K562 (cell line): Measurements from ENCODE around the gene COPB2. TPM values are rescaled to one million over a fixed set of nuclear protein-coding genes. Genes with fewer than 3 reads are reported as not detected.

Experiments
- CTBP1 ChIP-seq: fragments of 450-650 bp; IDR thresholded peaks from 2 replicates; pipeline ENCODE4 v1.6.1; 2016; ENCODE audit warnings: borderline replicate concordance
- FOXK2 ChIP-seq, 2 experiments: fragments of 450-650 bp; IDR thresholded peaks in 1 of 2; conservative IDR thresholded peaks in 1 of 2; 2 replicates each; pipeline ENCODE4 v1.6.1; 2016; ENCODE audit warnings: low read depth in 2 of 2, mild to moderate bottlenecking in 1 of 2
- GABPA ChIP-seq: fragments of 200-800 bp; sonication (Bioruptor generic); conservative IDR thresholded peaks from 2 replicates; pipeline ENCODE4 v1.6.1; 2016; ENCODE audit warnings: low read depth, missing genetic modification characterization, missing compliant biosample characterization
- HCFC1 ChIP-seq: IDR thresholded peaks from 2 replicates; pipeline ENCODE4 v1.6.1; 2012; ENCODE audit warnings: low read depth, low read length, improper control_type of control experiment
- ILF3 ChIP-seq: fragments of 450-650 bp; IDR thresholded peaks from 2 replicates; pipeline ENCODE4 v1.6.1; 2018; ENCODE audit warnings: antibody characterized with exemption, mild to moderate bottlenecking, moderate library complexity, borderline replicate concordance
- LCOR ChIP-seq: sonication (generic); formaldehyde crosslinking; IDR thresholded peaks from 2 replicates; pipeline ENCODE4 v1.8.0; 2022; ENCODE audit warnings: mild to moderate bottlenecking, missing genetic modification reagents
- LEF1 ChIP-seq: fragments of 450-650 bp; IDR thresholded peaks from 2 replicates; pipeline ENCODE4 v1.6.1; 2016; ENCODE audit warnings: mild to moderate bottlenecking
- MTF1 ChIP-seq: fragments of 250-450 bp; sonication (Bioruptor Pico); IDR thresholded peaks from 2 replicates; pipeline ENCODE4 v1.9.0; 2021; ENCODE audit warnings: moderate library complexity, mild to moderate bottlenecking, inconsistent platforms, borderline replicate concordance
- PHF8 ChIP-seq: fragments of 200-600 bp; sonication (generic); IDR thresholded peaks from 2 replicates; pipeline ENCODE4 v1.6.1; 2012; ENCODE audit warnings: mixed run types, mild to moderate bottlenecking, inconsistent platforms, low read length, moderate library complexity, borderline replicate concordance
- POLR2AphosphoS2 ChIP-seq: IDR thresholded peaks from 2 replicates; pipeline ENCODE4 v1.6.1; 2012; ENCODE audit warnings: low read length, improper control_type of control experiment
- RBM34 ChIP-seq: fragments of 200-400 bp; formaldehyde crosslinking; IDR thresholded peaks from 2 replicates; pipeline ENCODE4 v1.6.1; 2018; ENCODE audit warnings: low read length, borderline replicate concordance; ENCODE audit not compliant: insufficient read depth
- SNRNP70 ChIP-seq: fragments of 200-400 bp; formaldehyde crosslinking; optimal IDR thresholded peaks from 2 replicates; pipeline ENCODE3; 2017; ENCODE audit warnings: low read depth, low read length
- TEAD2 ChIP-seq: fragments of 450-650 bp; IDR thresholded peaks from 2 replicates; pipeline ENCODE4 v1.6.1; 2016; ENCODE audit warnings: missing genetic modification characterization, control low read depth, missing compliant biosample characterization
- TFAM ChIP-seq: fragments of 250-450 bp; sonication (Bioruptor Pico); conservative IDR thresholded peaks from 2 replicates; pipeline ENCODE4 v1.5.0; 2021; ENCODE audit warnings: mild to moderate bottlenecking, moderate library complexity
- ZC3H11A ChIP-seq: IDR thresholded peaks from 2 replicates; pipeline ENCODE4 v1.6.1; 2012; ENCODE audit warnings: low read depth, low read length, improper control_type of control experiment
- ZNF133 ChIP-seq: fragments of 250-450 bp; sonication (Bioruptor Pico); IDR thresholded peaks from 2 replicates; pipeline ENCODE4 v1.4.0; 2020; ENCODE audit warnings: mild to moderate bottlenecking
- ZNF212 ChIP-seq: fragments of 450-650 bp; formaldehyde crosslinking; IDR thresholded peaks from 2 replicates; pipeline ENCODE4 v1.4.0; 2020; ENCODE audit warnings: mild to moderate bottlenecking
- polyA plus RNA-seq, 8 experiments: library from polyadenylated mRNA; depleted of rRNA in 4 of 8; stranded (reverse) in 5 of 8; unstranded in 3 of 8; fragments of >200 nt; fragmentation: Nextera tagmentation in 2 of 8; fragmentation: Illumina TruSeq in 1 of 8; extraction: Ambion mirVana in 2 of 8; extraction: Trizol in 1 of 8; gene quantifications; 2 replicates each; pipeline versions ENCODE4 v1.2.1 to v1.2.3, GENCODE V29; 2011 to 2014; ENCODE audit warnings: inconsistent platforms in 1 of 8, missing spikeins in 1 of 8
- total RNA-seq, 7 experiments: library from RNA; depleted of rRNA in 6 of 7; stranded (reverse); fragments of >200 nt in 6 of 7; fragmentation: Illumina TruSeq in 2 of 7; extraction: Trizol in 2 of 7; gene quantifications; 2 replicates each; pipeline versions ENCODE4 v1.2.1 to v1.2.3, GENCODE V29; 2011 to 2021; ENCODE audit warnings: low replicate concordance in 1 of 7
- TF ChIP-seq, protein P1 (sequence below): fragments of 450-650 bp; IDR thresholded peaks from 2 replicates; pipeline ENCODE4 v1.6.1; 2016; ENCODE audit warnings: mild to moderate bottlenecking
- TF ChIP-seq, protein P2 (sequence below): sonication (generic); formaldehyde crosslinking; IDR thresholded peaks from 2 replicates; pipeline ENCODE4 v1.8.1; 2023; ENCODE audit warnings: mild to moderate bottlenecking, missing genetic modification reagents
- TF ChIP-seq, protein P3 (sequence below): IDR thresholded peaks from 3 replicates; pipeline ENCODE4 v1.6.1; 2011; ENCODE audit warnings: borderline replicate concordance, mild to moderate bottlenecking; ENCODE audit not compliant: insufficient read length, insufficient read depth
- TF ChIP-seq, protein P4 (sequence below): fragments of 450-650 bp; conservative IDR thresholded peaks from 2 replicates; pipeline ENCODE4 v1.6.1; 2016; ENCODE audit warnings: missing genetic modification characterization, low read depth, mild to moderate bottlenecking, missing compliant biosample characterization, moderate library complexity

Gene COPB2
- total and polyA plus RNA-seq, 9 of the 15 experiments (the other 6 are each of a cell fraction or from before 2014, with no cell fraction given): 64.3 to 189 (median 130) TPM

DNA sequence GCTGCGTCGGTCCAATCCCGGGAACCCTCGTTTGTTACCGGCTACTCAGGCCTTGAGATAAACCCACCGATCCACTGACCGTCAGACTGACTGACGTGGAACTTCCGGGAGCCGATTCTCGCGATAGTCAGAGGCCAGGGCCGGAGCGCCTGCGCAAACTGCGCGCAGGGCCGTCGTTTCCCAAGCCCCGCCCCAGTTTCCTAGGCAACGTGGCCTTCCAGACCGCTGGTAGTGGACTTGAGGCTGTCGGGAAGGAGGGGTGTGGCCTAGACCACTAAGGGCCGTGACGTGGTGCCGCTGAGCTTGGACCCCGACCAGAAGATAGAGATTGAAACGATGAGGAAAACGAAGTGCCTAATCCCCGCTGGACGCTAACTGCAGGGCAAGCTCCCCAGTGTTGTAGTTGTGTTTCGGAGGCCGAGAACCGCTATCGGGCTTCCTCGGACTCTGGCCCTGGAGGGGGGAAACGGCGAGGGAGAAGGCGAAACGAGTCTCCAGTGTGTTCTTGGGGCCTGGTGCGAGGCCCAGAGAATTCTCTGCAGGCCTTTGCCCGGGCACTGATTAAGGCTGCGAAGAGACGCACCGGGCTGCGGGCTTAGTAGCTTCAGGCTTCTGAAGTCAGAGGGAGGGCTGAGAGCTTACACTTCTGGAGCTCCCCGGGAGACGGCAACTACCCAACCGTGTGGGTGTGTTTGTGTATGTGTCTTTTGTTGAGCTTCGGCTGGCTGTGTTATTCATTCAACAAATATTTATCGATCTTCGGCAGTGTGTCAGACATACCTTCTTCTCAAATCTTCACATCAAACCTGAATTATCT lies at the start of gene COPB2 (continued):
- TF ChIP-seq LCOR (CRISPR knock-in tag) (no peak; the same call in 1 of the 2 replicates), GABPA (tag) (peak; percentile 85), HCFC1 (peak; percentile 50; the same call in 1 of the 2 replicates), ILF3 (no peak), CTBP1 (peak; percentile 57; the same call in 1 of the 2 replicates), ZNF212 (CRISPR knock-in tag) (no peak), TEAD2 (tag) (no peak), MTF1 (CRISPR knock-in tag) (no peak), RBM34 (no peak), POLR2AphosphoS2 (no peak; the same call in 1 of the 2 replicates), TFAM (no peak), SNRNP70 (no peak), ZC3H11A (no peak), PHF8 (peak; percentile 62; the same call in 1 of the 2 replicates), LEF1 (0 out of 2 replicates have a peak, but pooled peaks have one; percentile 22), FOXK2 (conservative IDR thresholded peaks at IDR 0.05 in 1 of 2, IDR thresholded peaks at IDR 0.05 in 1 of 2; ENCODE audit: low read depth in 2 of 2) (0 out of 4 replicates have a peak, but pooled peaks of 1 of the 2 experiments have one; percentile 14), ZNF133 (CRISPR knock-in tag) (no peak)
- TF ChIP-seq, protein P1, sequence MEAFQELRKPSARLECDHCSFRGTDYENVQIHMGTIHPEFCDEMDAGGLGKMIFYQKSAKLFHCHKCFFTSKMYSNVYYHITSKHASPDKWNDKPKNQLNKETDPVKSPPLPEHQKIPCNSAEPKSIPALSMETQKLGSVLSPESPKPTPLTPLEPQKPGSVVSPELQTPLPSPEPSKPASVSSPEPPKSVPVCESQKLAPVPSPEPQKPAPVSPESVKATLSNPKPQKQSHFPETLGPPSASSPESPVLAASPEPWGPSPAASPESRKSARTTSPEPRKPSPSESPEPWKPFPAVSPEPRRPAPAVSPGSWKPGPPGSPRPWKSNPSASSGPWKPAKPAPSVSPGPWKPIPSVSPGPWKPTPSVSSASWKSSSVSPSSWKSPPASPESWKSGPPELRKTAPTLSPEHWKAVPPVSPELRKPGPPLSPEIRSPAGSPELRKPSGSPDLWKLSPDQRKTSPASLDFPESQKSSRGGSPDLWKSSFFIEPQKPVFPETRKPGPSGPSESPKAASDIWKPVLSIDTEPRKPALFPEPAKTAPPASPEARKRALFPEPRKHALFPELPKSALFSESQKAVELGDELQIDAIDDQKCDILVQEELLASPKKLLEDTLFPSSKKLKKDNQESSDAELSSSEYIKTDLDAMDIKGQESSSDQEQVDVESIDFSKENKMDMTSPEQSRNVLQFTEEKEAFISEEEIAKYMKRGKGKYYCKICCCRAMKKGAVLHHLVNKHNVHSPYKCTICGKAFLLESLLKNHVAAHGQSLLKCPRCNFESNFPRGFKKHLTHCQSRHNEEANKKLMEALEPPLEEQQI: no peak
- TF ChIP-seq, protein P2, sequence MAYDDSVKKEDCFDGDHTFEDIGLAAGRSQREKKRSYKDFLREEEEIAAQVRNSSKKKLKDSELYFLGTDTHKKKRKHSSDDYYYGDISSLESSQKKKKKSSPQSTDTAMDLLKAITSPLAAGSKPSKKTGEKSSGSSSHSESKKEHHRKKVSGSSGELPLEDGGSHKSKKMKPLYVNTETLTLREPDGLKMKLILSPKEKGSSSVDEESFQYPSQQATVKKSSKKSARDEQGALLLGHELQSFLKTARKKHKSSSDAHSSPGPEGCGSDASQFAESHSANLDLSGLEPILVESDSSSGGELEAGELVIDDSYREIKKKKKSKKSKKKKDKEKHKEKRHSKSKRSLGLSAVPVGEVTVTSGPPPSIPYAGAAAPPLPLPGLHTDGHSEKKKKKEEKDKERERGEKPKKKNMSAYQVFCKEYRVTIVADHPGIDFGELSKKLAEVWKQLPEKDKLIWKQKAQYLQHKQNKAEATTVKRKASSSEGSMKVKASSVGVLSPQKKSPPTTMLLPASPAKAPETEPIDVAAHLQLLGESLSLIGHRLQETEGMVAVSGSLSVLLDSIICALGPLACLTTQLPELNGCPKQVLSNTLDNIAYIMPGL: no peak
- TF ChIP-seq, protein P3, sequence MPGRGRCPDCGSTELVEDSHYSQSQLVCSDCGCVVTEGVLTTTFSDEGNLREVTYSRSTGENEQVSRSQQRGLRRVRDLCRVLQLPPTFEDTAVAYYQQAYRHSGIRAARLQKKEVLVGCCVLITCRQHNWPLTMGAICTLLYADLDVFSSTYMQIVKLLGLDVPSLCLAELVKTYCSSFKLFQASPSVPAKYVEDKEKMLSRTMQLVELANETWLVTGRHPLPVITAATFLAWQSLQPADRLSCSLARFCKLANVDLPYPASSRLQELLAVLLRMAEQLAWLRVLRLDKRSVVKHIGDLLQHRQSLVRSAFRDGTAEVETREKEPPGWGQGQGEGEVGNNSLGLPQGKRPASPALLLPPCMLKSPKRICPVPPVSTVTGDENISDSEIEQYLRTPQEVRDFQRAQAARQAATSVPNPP: no peak
- TF ChIP-seq, protein P4, sequence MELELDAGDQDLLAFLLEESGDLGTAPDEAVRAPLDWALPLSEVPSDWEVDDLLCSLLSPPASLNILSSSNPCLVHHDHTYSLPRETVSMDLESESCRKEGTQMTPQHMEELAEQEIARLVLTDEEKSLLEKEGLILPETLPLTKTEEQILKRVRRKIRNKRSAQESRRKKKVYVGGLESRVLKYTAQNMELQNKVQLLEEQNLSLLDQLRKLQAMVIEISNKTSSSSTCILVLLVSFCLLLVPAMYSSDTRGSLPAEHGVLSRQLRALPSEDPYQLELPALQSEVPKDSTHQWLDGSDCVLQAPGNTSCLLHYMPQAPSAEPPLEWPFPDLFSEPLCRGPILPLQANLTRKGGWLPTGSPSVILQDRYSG (tag): 0 out of 2 replicates have a peak, but pooled peaks have one; percentile 41
